DND-41 (cell line): ENCODE measurements around the gene PALM.

Experiments
- EZH2 ChIP-seq: IDR thresholded peaks from 3 replicates; pipeline ENCODE4 v1.6.1; 2012; ENCODE audit warnings: borderline replicate concordance, low read depth, mild to moderate bottlenecking, moderate library complexity, low read length, inconsistent platforms; ENCODE audit not compliant: severe bottlenecking
- TF ChIP-seq, protein P1 (sequence below): IDR thresholded peaks from 2 replicates; pipeline ENCODE4 v1.5.1; 2012; ENCODE audit warnings: borderline replicate concordance, low read length, moderate library complexity, mild to moderate bottlenecking; ENCODE audit not compliant: poor library complexity, severe bottlenecking; ENCODE audit errors: extremely low read depth

DNA sequence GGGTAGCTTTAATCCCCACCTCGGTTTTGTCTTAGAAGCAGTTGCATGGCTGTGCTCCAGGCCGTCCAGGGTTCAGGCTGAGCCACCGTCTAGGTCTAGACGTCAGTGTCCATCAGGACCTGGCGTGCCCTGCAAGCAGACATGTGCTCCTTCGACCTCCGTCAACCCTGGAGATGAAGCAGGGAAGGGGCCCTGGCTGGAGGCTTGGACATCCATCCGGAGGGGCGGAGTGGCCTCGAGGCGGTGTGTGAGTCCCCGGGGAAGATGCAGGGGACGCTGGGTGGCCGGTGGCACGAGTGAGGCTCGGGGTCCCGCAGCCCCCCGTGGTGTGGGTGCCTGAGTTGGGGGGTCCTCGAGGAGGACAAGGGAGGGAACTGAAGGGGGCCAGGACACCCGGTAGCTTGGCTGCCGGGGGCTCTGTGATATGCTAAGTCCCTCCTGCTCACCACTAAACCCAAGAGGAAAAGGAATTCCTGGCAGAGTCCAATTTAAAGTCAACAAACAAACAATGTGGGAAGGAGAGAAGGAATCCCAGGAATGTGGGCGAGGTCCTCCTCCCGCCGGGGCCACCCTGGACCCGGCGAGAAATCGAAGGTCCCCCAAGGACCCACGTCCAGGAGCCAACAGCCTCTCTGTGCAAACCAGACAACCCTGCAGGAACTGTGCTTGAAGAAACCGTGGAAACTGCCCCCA is 73.6 kb downstream of the PALM start:
- TF ChIP-seq, protein P1, sequence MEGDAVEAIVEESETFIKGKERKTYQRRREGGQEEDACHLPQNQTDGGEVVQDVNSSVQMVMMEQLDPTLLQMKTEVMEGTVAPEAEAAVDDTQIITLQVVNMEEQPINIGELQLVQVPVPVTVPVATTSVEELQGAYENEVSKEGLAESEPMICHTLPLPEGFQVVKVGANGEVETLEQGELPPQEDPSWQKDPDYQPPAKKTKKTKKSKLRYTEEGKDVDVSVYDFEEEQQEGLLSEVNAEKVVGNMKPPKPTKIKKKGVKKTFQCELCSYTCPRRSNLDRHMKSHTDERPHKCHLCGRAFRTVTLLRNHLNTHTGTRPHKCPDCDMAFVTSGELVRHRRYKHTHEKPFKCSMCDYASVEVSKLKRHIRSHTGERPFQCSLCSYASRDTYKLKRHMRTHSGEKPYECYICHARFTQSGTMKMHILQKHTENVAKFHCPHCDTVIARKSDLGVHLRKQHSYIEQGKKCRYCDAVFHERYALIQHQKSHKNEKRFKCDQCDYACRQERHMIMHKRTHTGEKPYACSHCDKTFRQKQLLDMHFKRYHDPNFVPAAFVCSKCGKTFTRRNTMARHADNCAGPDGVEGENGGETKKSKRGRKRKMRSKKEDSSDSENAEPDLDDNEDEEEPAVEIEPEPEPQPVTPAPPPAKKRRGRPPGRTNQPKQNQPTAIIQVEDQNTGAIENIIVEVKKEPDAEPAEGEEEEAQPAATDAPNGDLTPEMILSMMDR: no peak
- TF ChIP-seq EZH2: no peak
